Measurements from ENCODE around the gene PNMA6F.

PNMA6F gene

DNA sequence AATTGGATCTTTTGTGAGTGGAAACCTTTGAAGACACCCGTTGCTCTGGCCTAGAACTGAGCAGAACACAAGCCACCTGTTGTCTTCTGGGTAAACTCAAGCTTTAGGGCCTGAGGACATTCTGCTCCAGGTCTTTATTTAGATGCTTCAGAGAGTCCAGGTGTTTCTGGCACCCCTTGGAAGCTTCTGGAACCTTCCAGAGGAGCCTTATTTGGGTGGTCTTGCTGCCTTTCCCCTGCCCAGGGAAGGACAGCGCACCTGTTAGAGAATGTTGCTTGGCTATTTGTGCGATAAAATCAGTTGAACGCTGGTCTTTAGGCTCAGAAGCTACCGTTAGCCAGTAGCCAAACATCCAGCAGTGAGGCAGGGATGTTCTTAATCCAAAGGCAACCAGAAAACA is 15.4 kb upstream of the PNMA6F start:
- no peaks in the 10 kb centered on the region for H3K9me2 ChIP-seq (replicated peaks; ENCODE audit: insufficient read depth, low read length)
- peaks cover 15% of the 10 kb centered on the region for H3F3A ChIP-seq (ENCODE audit: insufficient read depth, low read length)
- H4K20me1 ChIP-seq (ENCODE audit: insufficient read depth, low read length): no peaks in the 10 kb centered on the region
- peaks cover 25% of the 10 kb centered on the region for H3K4me1 ChIP-seq (ENCODE audit: low read length)
- peak overlapping the region; percentile 79; the same call in 1 of the 2 replicates for H3K4me2 ChIP-seq (ENCODE audit: low read depth, low read length)
- H3K79me2 ChIP-seq (ENCODE audit: low read length): peaks cover 74% of the 10 kb centered on the region
- no peak for TF ChIP-seq EZH2phosphoT487 (IDR thresholded peaks at IDR 0.05; ENCODE audit: low read length)
- TF ChIP-seq, protein P1, sequence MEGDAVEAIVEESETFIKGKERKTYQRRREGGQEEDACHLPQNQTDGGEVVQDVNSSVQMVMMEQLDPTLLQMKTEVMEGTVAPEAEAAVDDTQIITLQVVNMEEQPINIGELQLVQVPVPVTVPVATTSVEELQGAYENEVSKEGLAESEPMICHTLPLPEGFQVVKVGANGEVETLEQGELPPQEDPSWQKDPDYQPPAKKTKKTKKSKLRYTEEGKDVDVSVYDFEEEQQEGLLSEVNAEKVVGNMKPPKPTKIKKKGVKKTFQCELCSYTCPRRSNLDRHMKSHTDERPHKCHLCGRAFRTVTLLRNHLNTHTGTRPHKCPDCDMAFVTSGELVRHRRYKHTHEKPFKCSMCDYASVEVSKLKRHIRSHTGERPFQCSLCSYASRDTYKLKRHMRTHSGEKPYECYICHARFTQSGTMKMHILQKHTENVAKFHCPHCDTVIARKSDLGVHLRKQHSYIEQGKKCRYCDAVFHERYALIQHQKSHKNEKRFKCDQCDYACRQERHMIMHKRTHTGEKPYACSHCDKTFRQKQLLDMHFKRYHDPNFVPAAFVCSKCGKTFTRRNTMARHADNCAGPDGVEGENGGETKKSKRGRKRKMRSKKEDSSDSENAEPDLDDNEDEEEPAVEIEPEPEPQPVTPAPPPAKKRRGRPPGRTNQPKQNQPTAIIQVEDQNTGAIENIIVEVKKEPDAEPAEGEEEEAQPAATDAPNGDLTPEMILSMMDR (IDR thresholded peaks at IDR 0.05; ENCODE audit: low read length): no peak
- TF ChIP-seq EZH2 (optimal IDR thresholded peaks at IDR 0.05; ENCODE audit: low read depth, low read length): no peak
- peak overlapping the region; percentile 83; the same call in 1 of the 2 replicates for H3K27ac ChIP-seq (ENCODE audit: low read length)
- H3K9me3 ChIP-seq (replicated peaks; ENCODE audit: insufficient read depth, low read length): no peaks in the 10 kb centered on the region
- peaks cover 15% of the 10 kb centered on the region; the same call in 1 of the 2 replicates for H3K36me3 ChIP-seq (replicated peaks; ENCODE audit: insufficient read depth, low read length)
- no peak overlapping the region for H3K9ac ChIP-seq (ENCODE audit: low read length)
- no peak for DNase-seq
- H2AFZ ChIP-seq (ENCODE audit: low read length): no peak overlapping the region
- no peaks in the 10 kb centered on the region for H3K27me3 ChIP-seq (replicated peaks; ENCODE audit: insufficient read depth, low read length)
- peak overlapping the region; percentile 47; the same call in 1 of the 2 replicates for H3K4me3 ChIP-seq (ENCODE audit: low read length)

DNA sequence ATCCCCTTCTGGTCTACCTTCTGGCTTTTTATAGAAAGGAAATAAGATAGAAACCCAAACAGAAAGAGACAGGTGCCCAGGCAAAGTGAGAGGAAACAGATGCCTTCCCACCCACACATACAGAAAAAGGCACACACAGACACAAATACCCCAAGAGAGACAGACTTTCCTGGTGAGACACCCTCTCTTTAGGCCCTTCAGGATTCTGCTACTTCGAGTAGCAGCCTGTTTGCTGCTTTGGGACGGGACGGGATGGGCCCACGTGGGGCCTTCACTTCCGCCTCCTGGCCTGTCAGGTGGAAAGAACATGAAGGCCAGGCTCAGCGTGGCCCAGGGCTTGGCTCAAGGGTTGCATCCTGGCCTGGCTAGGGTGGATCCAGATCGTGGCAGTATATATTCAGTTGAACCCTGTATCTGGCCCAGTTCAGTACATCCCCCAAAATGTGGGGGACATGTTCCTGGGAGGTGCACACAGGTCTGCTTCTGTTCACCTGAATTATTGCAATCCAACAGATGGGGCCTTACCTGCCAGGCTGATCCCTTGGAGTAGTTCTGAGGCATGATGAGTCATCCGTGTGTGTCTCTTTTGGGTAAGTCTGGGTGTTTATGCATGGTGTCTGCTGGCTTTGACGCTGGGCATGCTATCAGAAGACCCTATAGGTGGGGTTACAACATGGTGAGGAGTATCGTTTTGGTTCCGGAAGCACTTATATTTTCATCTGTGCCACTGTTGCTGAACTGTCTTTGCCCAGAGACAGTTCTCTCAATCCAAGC is 14.7 kb upstream of the PNMA6F start:
- Histone ChIP-seq H4K20me1 (ENCODE audit: insufficient read depth, low read length) (no peaks in the 10 kb centered on the region), H3K27ac (ENCODE audit: low read length) (peak overlapping the region; percentile 83), H3K4me3 (ENCODE audit: low read length) (peak overlapping the region; percentile 63), H2AFZ (ENCODE audit: low read length) (no peak overlapping the region), H3K9ac (ENCODE audit: low read length) (peak overlapping the region; percentile 79; the same call in 1 of the 2 replicates), H3K27me3 (replicated peaks; ENCODE audit: insufficient read depth, low read length) (no peaks in the 10 kb centered on the region), H3K4me2 (ENCODE audit: low read depth, low read length) (peak overlapping the region; percentile 79), H3K36me3 (replicated peaks; ENCODE audit: insufficient read depth, low read length) (peaks cover 15% of the 10 kb centered on the region; the same call in 1 of the 2 replicates), H3K79me2 (ENCODE audit: low read length) (peaks cover 67% of the 10 kb centered on the region), H3K4me1 (ENCODE audit: low read length) (peaks cover 25% of the 10 kb centered on the region), H3K9me2 (replicated peaks; ENCODE audit: insufficient read depth, low read length) (no peaks in the 10 kb centered on the region), H3K9me3 (replicated peaks; ENCODE audit: insufficient read depth, low read length) (no peaks in the 10 kb centered on the region), H3F3A (ENCODE audit: insufficient read depth, low read length) (peaks cover 15% of the 10 kb centered on the region)
- DNase-seq: peak; percentile 43
- TF ChIP-seq EZH2 (optimal IDR thresholded peaks at IDR 0.05; ENCODE audit: low read depth, low read length) (no peak), EZH2phosphoT487 (IDR thresholded peaks at IDR 0.05; ENCODE audit: low read length) (no peak)
- TF ChIP-seq, protein P1 (IDR thresholded peaks at IDR 0.05; ENCODE audit: low read length): no peak

DNA sequence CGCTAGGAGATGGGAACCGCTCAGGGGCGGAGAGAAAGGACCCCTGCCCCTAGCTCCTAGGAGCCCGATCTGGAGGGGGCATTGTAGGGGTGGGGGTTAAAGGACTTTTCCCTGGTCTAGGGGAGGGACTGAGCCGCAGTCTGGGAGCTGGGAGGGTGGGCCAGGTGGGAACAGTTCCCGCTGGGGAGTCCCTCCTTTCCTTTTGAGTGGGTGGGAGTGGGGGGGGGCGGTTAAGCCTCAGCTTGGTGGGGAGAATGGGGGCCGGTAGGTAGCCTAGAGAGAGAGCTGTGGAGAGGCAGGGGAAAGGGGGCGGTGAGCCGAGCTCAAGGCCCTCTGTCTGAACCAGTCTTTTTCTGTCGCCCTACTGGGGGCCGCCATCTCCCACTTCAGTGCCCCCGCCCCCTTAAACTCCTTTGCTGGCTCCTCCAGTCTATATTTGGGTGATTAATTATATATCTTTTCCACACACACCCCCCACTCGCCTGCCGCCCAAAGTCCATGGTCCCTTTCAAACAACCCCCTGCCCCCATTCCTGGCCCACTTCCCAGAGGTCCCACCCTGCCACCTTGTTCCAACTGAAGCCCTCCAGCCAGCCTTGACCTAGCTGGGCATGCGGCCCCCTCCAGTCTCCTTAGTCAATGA is 13.2 kb upstream of the PNMA6F start:
- Histone ChIP-seq H3K4me3 (ENCODE audit: low read length) (peak overlapping the region; percentile 63), H3K27me3 (replicated peaks; ENCODE audit: insufficient read depth, low read length) (no peaks in the 10 kb centered on the region), H2AFZ (ENCODE audit: low read length) (no peak overlapping the region), H3K9ac (ENCODE audit: low read length) (peak overlapping the region; percentile 79; the same call in 1 of the 2 replicates), H3K36me3 (replicated peaks; ENCODE audit: insufficient read depth, low read length) (peaks cover 15% of the 10 kb centered on the region; the same call in 1 of the 2 replicates), H3F3A (ENCODE audit: insufficient read depth, low read length) (peaks cover 15% of the 10 kb centered on the region), H3K4me1 (ENCODE audit: low read length) (peaks cover 16% of the 10 kb centered on the region), H3K9me2 (replicated peaks; ENCODE audit: insufficient read depth, low read length) (no peaks in the 10 kb centered on the region), H3K79me2 (ENCODE audit: low read length) (peaks cover 52% of the 10 kb centered on the region), H3K27ac (ENCODE audit: low read length) (peak overlapping the region; percentile 83; the same call in 1 of the 2 replicates), H4K20me1 (ENCODE audit: insufficient read depth, low read length) (no peaks in the 10 kb centered on the region), H3K4me2 (ENCODE audit: low read depth, low read length) (peak overlapping the region; percentile 79), H3K9me3 (replicated peaks; ENCODE audit: insufficient read depth, low read length) (no peaks in the 10 kb centered on the region)
- DNase-seq: no peak
- TF ChIP-seq, protein P1 (IDR thresholded peaks at IDR 0.05; ENCODE audit: low read length): no peak
- no peak for TF ChIP-seq EZH2 (optimal IDR thresholded peaks at IDR 0.05; ENCODE audit: low read depth, low read length)

Data from MM.1S (cell line).